Activated naive CD4-positive, alpha-beta T cell treated with Interleukin-2 at 50 U/mL for 16 hours (primary cell): ENCODE measurements around the gene TMEM132A.

ENCODE experiments used
- DNase-seq: peaks from one replicate; pipeline ENCODE4 v3.0.0-alpha.2; 2020

Gene TMEM132A

GRCh38 chr11:60938500-60938899 is 14.2 kb downstream of the TMEM132A start:
- DNase-seq, result no peak

GRCh38 chr11:60939301-60939700 is 15.0 kb downstream of the TMEM132A start:
- DNase-seq, result no peak

GRCh38 chr11:60939855-60940254 is 15.6 kb downstream of the TMEM132A start:
- DNase-seq, result no peak

GRCh38 chr11:60941371-60942119 is 17.3 kb downstream of the TMEM132A start:
- DNase-seq, result no peak

- no peak for DNase-seq
Observed at GRCh38 chr11:60942219-60942618, 18.0 kb downstream of the TMEM132A start.

GRCh38 chr11:60942970-60943565 is 18.8 kb downstream of the TMEM132A start:
- DNase-seq, result no peak

- DNase-seq, result no peak
Observed at GRCh38 chr11:60944490-60945294, 20.4 kb downstream of the TMEM132A start.

GRCh38 chr11:60945295-60945667 is 21.0 kb downstream of the TMEM132A start:
- DNase-seq, result no peak

- no peak for DNase-seq
Observed at GRCh38 chr11:60946601-60947264, 22.5 kb downstream of the TMEM132A start.

GRCh38 chr11:60947700-60948099 is 23.4 kb downstream of the TMEM132A start:
- no peak for DNase-seq

- no peak for DNase-seq
Observed at GRCh38 chr11:60948250-60948649, 24.0 kb downstream of the TMEM132A start.

- no peak for DNase-seq
Observed at GRCh38 chr11:60950024-60950423, 25.8 kb downstream of the TMEM132A start.

- DNase-seq, result peak; percentile 26
Observed at GRCh38 chr11:60950933-60951605, 26.8 kb downstream of the TMEM132A start.

- no peak for DNase-seq
Observed at GRCh38 chr11:60951606-60951903, 27.3 kb downstream of the TMEM132A start.

GRCh38 chr11:60951904-60952741 is 27.9 kb downstream of the TMEM132A start, which contains the start of gene SLC15A3:
Gene SLC15A3, minus strand, starts transcription at chr11:60952176. Its CDS starts 625 bp downstream, at chr11:60951551.
- DNase-seq, result peak; percentile 15

GRCh38 chr11:60952742-60953170 is 28.5 kb downstream of the TMEM132A start:
- DNase-seq, result no peak

GRCh38 chr11:60953781-60954180 is 29.5 kb downstream of the TMEM132A start:
- DNase-seq, result no peak

- no peak for DNase-seq
Observed at GRCh38 chr11:60954421-60954820, 30.2 kb downstream of the TMEM132A start.

- DNase-seq, result no peak
Observed at GRCh38 chr11:60955571-60955970, 31.3 kb downstream of the TMEM132A start.

- no peak for DNase-seq
Observed at GRCh38 chr11:60957188-60957587, 32.9 kb downstream of the TMEM132A start.

- no peak for DNase-seq
Observed at GRCh38 chr11:60959431-60959830, 35.2 kb downstream of the TMEM132A start.

GRCh38 chr11:60960405-60960804 is 36.1 kb downstream of the TMEM132A start:
- DNase-seq, result no peak
